ENCODE results near the gene TNFRSF14.

- TF ChIP-seq GATA2 (IDR thresholded peaks at IDR 0.05; ENCODE audit: low read depth, low read length) (no peak), GATA3 (IDR thresholded peaks at IDR 0.05; ENCODE audit: low read depth, low read length) (no peak)
These were observed 38.0 kb downstream of the TNFRSF14 start for GRCh38 chr1:2594001-2594640.
